ENCODE data around the gene AFDN.

AFDN gene

GRCh38 chr6:167817729-167818128 is 9.0 kb upstream of the AFDN start:
- Histone ChIP-seq H3K9me3 (ENCODE audit: control insufficient read depth, insufficient read depth, low read length) (no peaks in the 10 kb centered on the region), H3K9ac (ENCODE audit: low read depth, low read length) (no peak overlapping the region), H3K4me1 (ENCODE audit: insufficient read depth, low read length) (peaks cover 13% of the 10 kb centered on the region), H3K36me3 (ENCODE audit: insufficient read depth, low read length) (no peaks in the 10 kb centered on the region)

GRCh38 chr6:167819576-167819975 is 7.1 kb upstream of the AFDN start:
- H3K36me3 ChIP-seq (ENCODE audit: insufficient read depth, low read length), result no peaks in the 10 kb centered on the region
- no peak overlapping the region for H3K9ac ChIP-seq (ENCODE audit: low read depth, low read length)
- peaks cover 13% of the 10 kb centered on the region for H3K4me1 ChIP-seq (ENCODE audit: insufficient read depth, low read length)
- H3K9me3 ChIP-seq (ENCODE audit: control insufficient read depth, insufficient read depth, low read length), result no peaks in the 10 kb centered on the region

- H3K9me3 ChIP-seq (ENCODE audit: control insufficient read depth, insufficient read depth, low read length), result no peaks in the 10 kb centered on the region
- peaks cover 13% of the 10 kb centered on the region for H3K4me1 ChIP-seq (ENCODE audit: insufficient read depth, low read length)
- H3K36me3 ChIP-seq (ENCODE audit: insufficient read depth, low read length), result no peaks in the 10 kb centered on the region
- no peak overlapping the region for H3K9ac ChIP-seq (ENCODE audit: low read depth, low read length)
Measured at GRCh38 chr6:167820681-167821080, 6.0 kb upstream of the AFDN start.

DNA sequence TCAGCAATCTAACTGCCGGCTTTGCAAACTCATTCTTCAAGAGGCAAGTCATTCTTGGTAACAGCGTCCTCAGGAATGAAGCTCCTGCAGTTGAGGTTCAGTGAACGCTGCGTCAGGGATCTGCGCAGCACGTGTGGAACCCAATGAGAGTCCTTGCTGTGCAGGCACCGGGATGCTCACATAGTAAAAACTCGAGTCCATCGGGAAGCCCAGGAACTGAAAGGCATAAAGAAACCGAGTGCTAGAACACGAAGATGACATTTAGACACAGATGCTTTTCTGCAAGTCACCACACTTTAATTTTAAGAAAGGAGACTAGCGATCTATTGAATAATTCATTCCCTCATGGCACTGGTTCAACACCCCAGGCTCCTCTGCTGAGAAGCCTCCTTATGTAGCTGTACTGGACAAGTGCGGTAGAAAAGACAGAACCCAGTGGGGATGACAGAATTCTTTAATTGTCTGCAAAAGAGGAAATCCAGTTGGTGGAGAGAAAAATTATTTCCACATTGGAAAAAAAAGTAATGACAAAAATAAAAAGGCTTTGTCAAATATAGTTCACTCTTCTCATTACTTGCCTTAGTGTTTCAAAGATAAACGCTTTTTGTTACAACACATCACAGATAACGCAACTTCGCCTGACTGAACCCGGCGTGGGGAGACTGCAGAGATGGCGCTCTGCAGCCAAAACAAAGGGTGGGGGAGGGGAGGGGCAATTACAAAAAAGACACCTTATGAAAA is 1.9 kb upstream of the AFDN start:
- peaks cover under 1% of the 10 kb centered on the region; the same call in 1 of the 2 replicates for H3K4me1 ChIP-seq (ENCODE audit: insufficient read depth, low read length)
- no peaks in the 10 kb centered on the region for H3K36me3 ChIP-seq (ENCODE audit: insufficient read depth, low read length)
- no peaks in the 10 kb centered on the region for H3K9me3 ChIP-seq (ENCODE audit: control insufficient read depth, insufficient read depth, low read length)
- peak overlapping the region; percentile 98; the same call in 1 of the 2 replicates for H3K9ac ChIP-seq (ENCODE audit: low read depth, low read length)

DNA sequence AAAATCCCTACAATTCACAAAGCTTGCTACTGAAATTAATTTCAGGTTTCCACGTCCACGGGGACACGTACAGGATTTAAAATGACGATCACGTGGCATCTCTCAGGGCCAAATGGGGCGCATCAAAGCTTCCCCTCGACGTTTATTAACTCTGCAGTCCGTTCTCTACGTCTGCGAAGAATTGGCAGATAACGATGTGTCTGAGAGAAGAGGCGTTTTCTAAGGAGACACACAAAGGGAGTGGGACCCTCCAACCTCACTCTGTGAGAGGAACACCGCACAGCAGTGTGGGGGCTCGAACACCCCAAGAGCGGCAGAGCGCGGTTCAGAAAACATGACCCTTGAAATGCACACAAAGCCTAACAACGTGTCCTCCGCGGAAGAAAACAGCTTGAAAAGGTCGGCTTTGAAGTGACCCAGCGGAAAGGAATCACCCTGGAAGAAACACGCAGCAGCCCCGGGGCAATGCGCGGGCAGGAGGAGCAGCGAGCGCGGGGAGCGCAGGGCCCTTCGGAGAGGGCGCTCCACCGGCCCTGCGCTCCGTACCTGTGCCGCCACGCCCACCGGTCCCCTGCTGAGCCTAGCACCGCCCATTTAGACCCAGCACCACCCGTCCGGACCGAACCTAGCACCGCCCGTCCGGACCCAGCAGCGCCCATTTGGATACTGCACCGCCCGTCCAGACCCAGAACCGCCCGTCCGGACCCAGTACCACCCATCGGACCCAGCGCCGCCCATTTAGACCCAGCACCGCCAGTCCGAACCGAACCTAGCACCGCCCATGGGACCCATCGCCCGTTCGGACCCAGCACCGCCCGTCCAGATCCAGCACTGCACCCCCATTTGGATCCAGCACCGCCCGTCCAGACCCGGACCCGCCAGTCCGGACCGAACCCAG is 1.1 kb upstream of the AFDN start:
- H3K9me3 ChIP-seq (ENCODE audit: control insufficient read depth, insufficient read depth, low read length), result no peaks in the 10 kb centered on the region
- H3K4me1 ChIP-seq (ENCODE audit: insufficient read depth, low read length), result peaks cover 3% of the 10 kb centered on the region; the same call in 1 of the 2 replicates
- H3K9ac ChIP-seq (ENCODE audit: low read depth, low read length), result peak overlapping the region; percentile 98
- no peaks in the 10 kb centered on the region for H3K36me3 ChIP-seq (ENCODE audit: insufficient read depth, low read length)

DNA sequence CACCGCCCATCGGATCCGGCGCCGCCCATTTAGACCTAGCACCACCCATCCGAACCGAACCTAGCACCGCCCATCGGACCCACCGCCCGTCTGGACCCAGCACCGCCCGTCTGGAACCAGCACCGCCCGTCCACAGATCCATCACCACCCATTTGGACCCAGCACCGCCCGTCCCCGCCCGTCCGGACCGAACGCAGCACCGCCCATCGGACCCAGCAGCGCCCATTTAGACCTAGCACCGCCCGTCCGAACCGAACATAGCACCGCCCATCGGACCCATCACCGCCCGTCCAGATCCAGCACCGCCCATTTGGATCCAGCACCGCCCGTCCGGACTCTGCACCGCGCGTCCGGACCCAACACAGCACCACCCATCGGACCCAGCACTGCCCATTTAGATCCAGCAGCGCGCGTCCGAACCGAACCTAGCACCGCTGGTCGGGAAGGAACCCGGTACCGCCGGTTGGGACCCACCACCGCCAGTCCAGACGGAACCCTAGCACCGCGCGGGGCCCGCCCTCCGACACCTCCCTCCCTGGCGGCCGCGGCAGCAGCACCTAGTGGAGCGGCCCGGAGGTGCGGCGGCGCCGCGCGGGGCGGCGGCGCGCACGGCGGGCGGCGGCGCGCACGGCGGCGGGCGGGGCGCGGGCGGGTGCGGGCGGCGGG is 348 bp upstream of the AFDN start:
- H3K9ac ChIP-seq (ENCODE audit: low read depth, low read length), result peak overlapping the region; percentile 98

DNA sequence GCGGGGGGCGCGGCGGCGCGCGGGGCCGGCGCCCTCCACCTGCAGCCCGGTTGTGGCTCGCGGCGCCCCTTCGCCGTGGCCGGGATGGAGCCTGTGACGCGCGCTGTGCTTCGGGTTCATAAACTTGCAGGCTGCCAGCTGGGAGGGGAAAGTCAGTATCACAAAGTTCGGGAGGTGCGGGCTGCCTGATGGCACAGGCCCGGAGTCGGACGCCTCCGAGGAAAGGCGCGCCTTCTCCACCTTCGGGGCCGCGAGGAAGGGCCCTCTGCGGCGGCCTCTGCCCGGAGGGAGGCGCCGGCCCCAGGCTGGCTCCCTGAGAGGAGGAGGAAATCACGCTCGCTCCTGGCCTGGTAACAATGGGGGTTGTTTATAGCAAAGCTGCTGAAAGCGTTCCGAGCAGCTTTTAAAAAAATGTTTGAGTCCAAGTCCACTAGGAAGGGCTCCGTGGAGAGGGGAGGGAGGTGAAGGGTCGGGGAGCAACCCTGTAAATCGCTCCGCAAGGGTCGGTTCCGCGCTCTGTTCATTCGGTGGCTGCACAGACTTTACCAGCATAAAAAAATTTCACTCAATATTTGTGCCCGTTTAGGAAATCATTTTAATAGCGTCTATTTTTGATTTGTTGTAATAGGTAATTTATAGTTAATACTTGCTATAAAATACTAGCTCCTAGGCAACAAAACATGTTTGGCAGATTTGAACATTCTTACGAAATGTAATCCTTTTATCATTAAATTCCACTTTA is 1.0 kb downstream of the AFDN start:
- Histone ChIP-seq H3K36me3 (ENCODE audit: insufficient read depth, low read length) (no peaks in the 10 kb centered on the region), H3K4me1 (ENCODE audit: insufficient read depth, low read length) (peaks cover 11% of the 10 kb centered on the region), H3K9ac (ENCODE audit: low read depth, low read length) (peak overlapping the region; percentile 94), H3K9me3 (ENCODE audit: control insufficient read depth, insufficient read depth, low read length) (no peaks in the 10 kb centered on the region)

More for the DNA sequence above, 348 bp upstream of the AFDN start:
- no peaks in the 10 kb centered on the region for H3K9me3 ChIP-seq (ENCODE audit: control insufficient read depth, insufficient read depth, low read length)
- H3K4me1 ChIP-seq (ENCODE audit: insufficient read depth, low read length), result peaks cover 3% of the 10 kb centered on the region; the same call in 1 of the 2 replicates
- no peaks in the 10 kb centered on the region for H3K36me3 ChIP-seq (ENCODE audit: insufficient read depth, low read length)

GRCh38 chr6:167828325-167828956 is 1.7 kb downstream of the AFDN start:
- H3K9me3 ChIP-seq (ENCODE audit: control insufficient read depth, insufficient read depth, low read length), result no peaks in the 10 kb centered on the region
- peak overlapping the region; percentile 94; the same call in 1 of the 2 replicates for H3K9ac ChIP-seq (ENCODE audit: low read depth, low read length)
- H3K4me1 ChIP-seq (ENCODE audit: insufficient read depth, low read length), result peaks cover 17% of the 10 kb centered on the region
- no peaks in the 10 kb centered on the region for H3K36me3 ChIP-seq (ENCODE audit: insufficient read depth, low read length)

- Histone ChIP-seq H3K9me3 (ENCODE audit: control insufficient read depth, insufficient read depth, low read length) (no peaks in the 10 kb centered on the region), H3K9ac (ENCODE audit: low read depth, low read length) (no peak overlapping the region), H3K36me3 (ENCODE audit: insufficient read depth, low read length) (no peaks in the 10 kb centered on the region), H3K4me1 (ENCODE audit: insufficient read depth, low read length) (peaks cover 17% of the 10 kb centered on the region)
Measured at GRCh38 chr6:167829513-167829912, 2.8 kb downstream of the AFDN start.

- H3K4me1 ChIP-seq (ENCODE audit: insufficient read depth, low read length), result peaks cover 17% of the 10 kb centered on the region
- H3K9ac ChIP-seq (ENCODE audit: low read depth, low read length), result no peak overlapping the region
- H3K36me3 ChIP-seq (ENCODE audit: insufficient read depth, low read length), result no peaks in the 10 kb centered on the region
- H3K9me3 ChIP-seq (ENCODE audit: control insufficient read depth, insufficient read depth, low read length), result no peaks in the 10 kb centered on the region
Measured at GRCh38 chr6:167831281-167831828, 4.6 kb downstream of the AFDN start.

DNA sequence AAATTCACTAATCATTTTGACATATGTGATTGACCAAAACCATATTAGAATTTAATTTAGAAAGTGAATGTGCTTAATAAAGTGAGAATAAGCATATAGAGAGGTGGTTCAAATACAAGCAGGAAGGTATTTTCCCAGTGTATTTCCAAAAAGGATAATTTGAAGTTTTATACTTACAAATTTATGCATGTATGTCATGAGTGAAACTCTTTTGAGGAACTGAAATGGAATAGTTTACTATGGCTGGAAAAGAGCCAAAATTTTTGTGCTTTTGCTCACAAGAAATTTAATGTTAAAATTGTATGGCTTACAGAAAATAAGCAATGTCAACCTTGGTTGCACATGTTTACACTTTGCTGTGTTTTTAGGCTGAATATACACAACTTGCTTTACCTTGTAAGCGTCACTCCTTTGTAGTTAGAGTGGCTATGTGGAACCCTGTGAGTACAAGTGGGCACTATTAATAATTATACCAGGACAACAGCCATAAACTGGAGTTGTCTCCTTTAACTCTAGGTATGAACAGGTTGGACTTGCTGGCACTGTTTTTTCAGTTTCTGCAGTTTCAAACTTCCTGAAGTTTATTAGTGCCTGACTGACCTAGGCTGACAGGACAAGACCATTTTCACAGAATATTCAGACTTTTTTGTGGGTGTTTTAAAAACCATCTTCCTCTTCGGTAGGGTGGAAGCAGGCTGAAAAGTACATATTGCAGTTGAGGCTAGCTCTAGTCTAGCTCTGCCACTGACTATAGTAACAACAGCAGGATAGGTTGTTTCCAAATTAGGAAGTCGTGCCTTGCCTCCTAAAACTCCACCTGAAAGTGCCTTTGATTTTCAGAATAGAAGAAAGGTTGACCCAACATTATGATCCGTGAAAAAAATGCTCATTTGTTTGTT is 6.0 kb downstream of the AFDN start:
- no peak overlapping the region for H3K9ac ChIP-seq (ENCODE audit: low read depth, low read length)
- peaks cover 17% of the 10 kb centered on the region for H3K4me1 ChIP-seq (ENCODE audit: insufficient read depth, low read length)

DNA sequence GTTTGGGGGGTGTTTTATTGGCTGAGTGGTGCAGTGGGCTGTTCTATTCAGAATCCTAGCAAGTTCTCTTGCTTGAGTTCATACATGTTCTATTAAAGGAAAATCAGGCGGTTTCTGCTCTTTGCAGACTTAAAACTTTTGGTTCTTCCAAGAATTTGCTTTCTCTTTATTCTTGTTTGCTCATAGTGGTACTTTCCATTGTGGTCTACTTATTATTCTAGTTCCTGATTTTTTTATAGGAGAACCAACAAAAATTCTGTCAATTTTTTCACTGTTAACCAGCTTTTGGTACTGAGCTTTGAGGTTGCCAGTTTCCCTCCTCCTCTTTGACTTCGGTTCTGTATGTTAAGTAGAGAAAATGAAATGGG is 6.7 kb downstream of the AFDN start:
- Histone ChIP-seq H3K9ac (ENCODE audit: low read depth, low read length) (no peak overlapping the region), H3K9me3 (ENCODE audit: control insufficient read depth, insufficient read depth, low read length) (no peaks in the 10 kb centered on the region), H3K36me3 (ENCODE audit: insufficient read depth, low read length) (no peaks in the 10 kb centered on the region), H3K4me1 (ENCODE audit: insufficient read depth, low read length) (peaks cover 18% of the 10 kb centered on the region)

More for the DNA sequence above, 6.0 kb downstream of the AFDN start:
- no peaks in the 10 kb centered on the region for H3K9me3 ChIP-seq (ENCODE audit: control insufficient read depth, insufficient read depth, low read length)
- H3K36me3 ChIP-seq (ENCODE audit: insufficient read depth, low read length), result no peaks in the 10 kb centered on the region
